Progenitor cell of endocrine pancreas (in vitro differentiated cells): ENCODE measurements around the gene ELAC1. TPM values are rescaled to one million over a fixed set of nuclear protein-coding genes. Genes with fewer than 3 reads are reported as not detected.

Experiments
- DNase-seq: peaks from one replicate; pipeline ENCODE4 v3.0.0; 2021; ENCODE audit warnings: low spot score; ENCODE audit not compliant: unreplicated experiment
- H3K27ac Mint-ChIP-seq: 2 replicates; pipeline ENCODE4 v1.8.0; 2021; ENCODE audit warnings: mild to moderate bottlenecking, moderate library complexity, mixed read lengths
- H3K27me3 Mint-ChIP-seq: 2 replicates; pipeline ENCODE4 v1.8.0; 2021; ENCODE audit warnings: mixed read lengths
- H3K36me3 Mint-ChIP-seq: 2 replicates; pipeline ENCODE4 v1.8.0; 2022; ENCODE audit warnings: mixed read lengths; ENCODE audit not compliant: insufficient read depth
- H3K4me1 Mint-ChIP-seq: 2 replicates; pipeline ENCODE4 v1.8.0; 2021; ENCODE audit warnings: low read depth, mixed read lengths
- H3K4me3 Mint-ChIP-seq: 2 replicates; pipeline ENCODE4 v1.8.0; 2021; ENCODE audit warnings: low read depth, mild to moderate bottlenecking, moderate library complexity, mixed read lengths
- H3K9me3 Mint-ChIP-seq: 2 replicates; pipeline ENCODE4 v1.8.0; 2021; ENCODE audit warnings: low read depth, mixed read lengths
- CTCF ChIP-seq: fragments of 200-600 bp; sonication (generic); IDR thresholded peaks from one replicate; pipeline ENCODE4 v1.5.0; 2021; ENCODE audit warnings: antibody characterized with exemption, mild to moderate bottlenecking; ENCODE audit not compliant: unreplicated experiment
- total RNA-seq: library from RNA; stranded (reverse); gene quantifications from 2 replicates; pipeline ENCODE4 v1.2.1, GENCODE V29; 2021

ELAC1 gene
- total RNA-seq, 1 donor from 2014 or later, result 9.2 TPM

- DNase-seq, result no peak
- Mint-ChIP-seq H3K36me3 (peaks cover 38% of the 10 kb centered on the region), H3K9me3 (peaks cover 24% of the 10 kb centered on the region), H3K27ac (no peak overlapping the region), H3K4me3 (no peak overlapping the region), H3K4me1 (peaks cover 15% of the 10 kb centered on the region), H3K27me3 (no peaks in the 10 kb centered on the region)
- TF ChIP-seq CTCF, result no peak
These were observed 5.7 kb downstream of the ELAC1 start for GRCh38 chr18:50973367-50974126.

DNA sequence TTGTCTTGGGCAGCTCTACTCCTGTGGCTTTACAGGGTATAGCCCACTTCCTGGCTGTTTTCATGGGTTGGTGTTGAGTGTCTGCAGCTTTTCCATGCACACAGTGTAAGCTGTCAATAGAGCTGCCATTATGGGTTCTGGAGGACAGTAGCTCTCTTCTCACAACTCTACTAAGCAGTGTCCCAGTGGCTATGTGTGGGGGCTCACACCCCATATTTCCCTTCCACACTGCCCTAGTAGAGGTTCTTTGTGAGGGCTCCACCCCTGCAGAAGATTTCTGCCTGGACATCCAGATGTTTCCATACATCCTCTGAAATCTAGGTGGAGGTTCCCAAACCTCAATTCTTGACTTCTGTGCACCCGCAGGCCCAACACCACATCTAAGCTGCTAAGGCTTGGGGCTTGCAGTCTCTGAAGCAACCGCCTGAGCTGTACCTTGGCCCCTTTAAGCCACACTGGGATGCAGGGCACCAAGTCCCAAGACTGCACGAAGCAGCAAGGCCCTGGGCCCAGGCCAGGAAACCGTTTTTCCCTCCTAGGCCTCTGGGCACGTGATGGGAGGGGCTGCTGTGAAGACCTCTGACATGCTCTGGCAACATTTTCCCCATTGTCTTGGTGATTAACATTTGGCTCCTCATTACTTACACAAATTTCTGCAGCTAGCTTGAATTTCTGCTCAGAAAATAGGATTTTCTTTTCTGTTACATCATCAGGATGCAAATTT is 9.4 kb downstream of the ELAC1 start:
- H3K27me3 Mint-ChIP-seq, result no peaks in the 10 kb centered on the region
- peaks cover 45% of the 10 kb centered on the region for H3K36me3 Mint-ChIP-seq
- H3K9me3 Mint-ChIP-seq, result peaks cover 26% of the 10 kb centered on the region
- no peaks in the 10 kb centered on the region for H3K4me1 Mint-ChIP-seq
- no peak for DNase-seq
- no peak overlapping the region for H3K4me3 Mint-ChIP-seq
- H3K27ac Mint-ChIP-seq, result no peak overlapping the region
- no peak for TF ChIP-seq CTCF

DNA sequence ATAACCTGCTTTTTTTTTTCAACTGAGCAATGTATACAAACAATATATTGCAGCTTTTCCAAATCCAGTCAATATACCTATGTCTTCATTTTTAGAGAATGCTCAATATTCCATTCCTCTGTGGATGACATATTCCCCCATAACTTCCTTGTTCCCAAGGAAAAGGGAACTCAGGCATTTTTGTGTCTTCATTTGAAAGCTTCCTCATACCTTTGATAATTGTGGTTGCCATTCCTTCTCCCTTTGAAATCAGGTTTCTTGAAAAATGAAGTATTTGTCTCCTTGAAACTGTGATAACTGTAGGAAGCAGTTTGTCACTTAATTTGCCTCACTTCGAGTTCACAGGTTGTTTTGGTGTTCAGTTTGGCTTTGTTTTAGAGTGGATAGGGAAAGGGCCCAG is 13.5 kb downstream of the ELAC1 start:
- DNase-seq, result no peak
- H3K27ac Mint-ChIP-seq, result no peak overlapping the region
- H3K4me3 Mint-ChIP-seq, result no peak overlapping the region
- H3K27me3 Mint-ChIP-seq, result no peaks in the 10 kb centered on the region
- H3K4me1 Mint-ChIP-seq, result no peaks in the 10 kb centered on the region
- TF ChIP-seq CTCF, result no peak
- H3K9me3 Mint-ChIP-seq, result peaks cover 18% of the 10 kb centered on the region
- peaks cover 35% of the 10 kb centered on the region for H3K36me3 Mint-ChIP-seq

DNA sequence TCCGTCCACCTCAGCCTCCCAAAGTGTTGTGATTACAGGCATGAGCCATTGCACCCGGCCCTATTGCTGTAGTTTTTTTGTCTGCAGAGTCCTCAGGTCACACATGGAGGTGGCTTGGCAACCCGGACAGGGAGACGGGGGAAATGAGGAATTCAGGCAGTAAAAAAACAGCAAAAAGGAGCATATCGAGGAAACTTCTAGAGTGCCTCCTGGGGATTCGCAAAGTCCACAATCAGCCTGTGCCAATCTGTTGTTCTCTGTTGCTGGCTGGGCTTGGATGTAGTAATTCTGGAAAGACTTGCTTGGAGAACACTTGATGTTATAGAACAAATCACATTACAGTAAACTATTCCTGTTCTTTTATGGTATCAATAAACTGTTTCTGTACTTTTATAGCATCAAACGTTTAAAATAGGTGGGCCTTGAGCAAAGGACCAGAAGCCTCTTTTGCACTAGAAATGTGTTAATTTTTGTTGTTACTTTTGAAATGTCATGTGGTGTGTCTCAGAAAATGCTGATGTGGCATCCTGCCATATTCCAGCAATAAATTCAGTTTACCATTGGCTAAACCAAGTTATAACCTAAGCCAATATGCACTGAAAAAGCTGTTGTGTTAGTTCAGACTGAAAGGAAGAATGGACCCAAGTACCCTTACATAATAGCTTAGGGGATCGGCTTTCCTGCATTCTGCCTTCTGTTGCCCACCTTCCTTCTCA is 14.4 kb downstream of the ELAC1 start:
- no peak for DNase-seq
- H3K27me3 Mint-ChIP-seq, result no peaks in the 10 kb centered on the region
- H3K9me3 Mint-ChIP-seq, result peaks cover 12% of the 10 kb centered on the region
- no peak for TF ChIP-seq CTCF
- H3K4me3 Mint-ChIP-seq, result no peak overlapping the region
- no peak overlapping the region for H3K27ac Mint-ChIP-seq
- H3K4me1 Mint-ChIP-seq, result no peaks in the 10 kb centered on the region
- peaks cover 27% of the 10 kb centered on the region for H3K36me3 Mint-ChIP-seq

- H3K27ac Mint-ChIP-seq, result no peak overlapping the region
- no peak for TF ChIP-seq CTCF
- H3K27me3 Mint-ChIP-seq, result no peaks in the 10 kb centered on the region
- H3K4me3 Mint-ChIP-seq, result no peak overlapping the region
- no peak for DNase-seq
- H3K36me3 Mint-ChIP-seq, result peaks cover 22% of the 10 kb centered on the region
- no peaks in the 10 kb centered on the region for H3K4me1 Mint-ChIP-seq
- peaks cover 9% of the 10 kb centered on the region for H3K9me3 Mint-ChIP-seq
These were observed 15.0 kb downstream of the ELAC1 start for GRCh38 chr18:50982802-50983179.
